NK-92 (cell line): ENCODE measurements around the gene TNFRSF14.
A peak's percentile ranks its signal among the peaks of the same experiment; 100 is the strongest.

Experiments used
- DNase-seq: peaks from one replicate; lab custom pipeline; 2025; ENCODE audit not compliant: unreplicated experiment; lab: John Stamatoyannopoulos, UW

The TNFRSF14 gene

GRCh38 chr1:2586154-2587070, 30.2 kb downstream of the TNFRSF14 start, which contains the start of gene PRXL2B:
PRXL2B (plus strand) TSS chr1:2586777; CDS start chr1:2586886, 109 bp downstream.
- peak; percentile 43 for DNase-seq

GRCh38 chr1:2587071-2587859, 31.1 kb downstream of the TNFRSF14 start:
- no peak for DNase-seq

GRCh38 chr1:2587860-2588571, 31.8 kb downstream of the TNFRSF14 start:
- no peak for DNase-seq

- DNase-seq, result no peak
Measured at GRCh38 chr1:2588661-2589430, 32.7 kb downstream of the TNFRSF14 start.

- DNase-seq, result no peak
Measured at GRCh38 chr1:2589431-2590232, 33.5 kb downstream of the TNFRSF14 start.

- DNase-seq, result no peak
Measured at GRCh38 chr1:2590233-2591141, 34.3 kb downstream of the TNFRSF14 start.

- DNase-seq, result no peak
Measured at GRCh38 chr1:2591233-2591580, 35.0 kb downstream of the TNFRSF14 start.

- DNase-seq, result no peak
Measured at GRCh38 chr1:2591581-2592261, 35.5 kb downstream of the TNFRSF14 start.

- DNase-seq, result no peak
Measured at GRCh38 chr1:2592672-2593071, 36.5 kb downstream of the TNFRSF14 start.

- no peak for DNase-seq
Measured at GRCh38 chr1:2593251-2593878, 37.2 kb downstream of the TNFRSF14 start.

GRCh38 chr1:2594001-2594640, 38.0 kb downstream of the TNFRSF14 start:
- DNase-seq, result no peak

GRCh38 chr1:2594641-2595131, 38.5 kb downstream of the TNFRSF14 start:
- DNase-seq, result no peak

GRCh38 chr1:2595261-2595811, 39.2 kb downstream of the TNFRSF14 start:
- DNase-seq, result no peak

- DNase-seq, result no peak
Measured at GRCh38 chr1:2595812-2596529, 39.8 kb downstream of the TNFRSF14 start.

GRCh38 chr1:2596530-2597333, 40.6 kb downstream of the TNFRSF14 start:
- DNase-seq, result no peak
